C4-2B (cell line): ENCODE measurements around the gene SPSB3.

Experiments
- CTCF ChIP-seq: fragments of 450-650 bp; conservative IDR thresholded peaks from 2 replicates; pipeline ENCODE4 v1.5.1; 2017; ENCODE audit warnings: mild to moderate bottlenecking
- ZFX ChIP-seq: fragments of 450-650 bp; IDR thresholded peaks from 2 replicates; pipeline ENCODE4 v1.6.1; 2017

GRCh38 chr16:1781254-1781653, 1.1 kb downstream of the SPSB3 start:
- TF ChIP-seq CTCF (no peak), ZFX (no peak)
